Lower leg skin (tissue), 4 donors: Measurements from ENCODE around the gene IDH3G. TPM values are rescaled to one million over a fixed set of nuclear protein-coding genes. Genes with fewer than 3 reads are reported as not detected.

ENCODE experiments used
- DNase-seq, 2 donors: peaks; one replicate each; pipeline ENCODE4 v3.0.0-alpha.2; 2019; ENCODE audit warnings: low spot score in 2 of 2
- H3K4me3 ChIP-seq: fragments of 200-600 bp; sonication (generic); 2 replicates; pipeline ENCODE4 v1.5.1; 2017; ENCODE audit warnings: mild to moderate bottlenecking, low read depth; ENCODE audit not compliant: poor library complexity, severe bottlenecking
- POLR2A ChIP-seq, 2 donors: fragments of 450-650 bp; IDR thresholded peaks; one replicate each; pipeline ENCODE4 v1.6.1; 2016 to 2017; ENCODE audit warnings: antibody characterized with exemption in 2 of 2, mild to moderate bottlenecking in 1 of 2, moderate library complexity in 1 of 2
- WGBS, 2 donors: methylation state at CpG; one replicate each; pipeline ENCODE4 v1.1.5; 2018; 5-methylcytosine and 5-hydroxymethylcytosine counted together
- intact Hi-C: fragments of 100-400 bp; cut with DNase I; formaldehyde crosslinking; loops from one replicate; pipeline ENCODE4 v1.15.0; 2023; ENCODE audit warnings: low total_unique reads
- total RNA-seq, 4 donors: library from RNA; depleted of rRNA; stranded (reverse); fragments of >200 nt; gene quantifications; one replicate each; pipeline ENCODE4 v1.1.0, GENCODE V29; 2016
- TF ChIP-seq, protein P1 (sequence below), 3 donors: fragments of 450-650 bp; IDR thresholded peaks; one replicate each; pipeline ENCODE4 v1.5.1; 2016; ENCODE audit warnings: antibody characterized with exemption in 3 of 3, mild to moderate bottlenecking in 3 of 3, moderate library complexity in 2 of 3

IDH3G gene
- total RNA-seq, 4 donors from 2014 or later: 66.2 to 94.8 (median 76.1) TPM

DNA sequence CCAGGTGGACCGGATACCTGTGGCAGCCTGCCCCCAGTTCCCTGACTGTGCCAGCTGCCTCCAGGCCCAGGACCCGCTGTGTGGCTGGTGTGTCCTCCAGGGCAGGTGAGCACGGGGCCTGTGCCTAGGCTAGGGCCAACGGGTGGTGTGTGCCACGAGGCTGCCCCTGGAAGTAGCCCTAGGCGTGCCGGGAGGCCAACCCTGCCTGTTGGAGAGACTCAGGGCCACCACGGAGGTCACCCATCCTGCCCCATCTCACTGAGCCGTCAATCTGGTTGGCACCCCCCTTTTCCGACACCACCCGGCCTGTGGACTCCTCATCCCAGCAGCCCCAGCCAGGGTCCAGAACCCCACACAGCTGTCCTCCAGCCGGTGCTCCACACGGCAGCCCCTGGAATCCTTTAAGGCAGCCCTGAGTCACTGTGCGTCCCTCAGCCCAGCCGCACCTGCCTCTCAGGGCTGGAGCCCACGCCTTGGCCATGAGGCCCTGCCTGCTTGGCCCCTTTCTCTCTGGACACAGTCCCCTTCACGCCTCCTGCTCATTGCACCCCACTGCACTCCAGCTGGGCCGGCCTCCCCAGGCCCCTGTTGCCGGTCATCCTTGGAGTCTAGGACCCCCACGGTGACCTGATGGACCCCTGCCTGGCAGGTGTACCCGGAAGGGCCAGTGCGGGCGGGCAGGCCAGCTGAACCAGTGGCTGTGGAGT lies 24.9 kb downstream of the IDH3G start:
- WGBS, 2 donors: 88 to 93% methylated on average over 12 to 23 of the region's 23 CpGs
- no peak overlapping the region for H3K4me3 ChIP-seq
- intact Hi-C loops: no loop called here
- no peak for DNase-seq
- TF ChIP-seq, protein P1, sequence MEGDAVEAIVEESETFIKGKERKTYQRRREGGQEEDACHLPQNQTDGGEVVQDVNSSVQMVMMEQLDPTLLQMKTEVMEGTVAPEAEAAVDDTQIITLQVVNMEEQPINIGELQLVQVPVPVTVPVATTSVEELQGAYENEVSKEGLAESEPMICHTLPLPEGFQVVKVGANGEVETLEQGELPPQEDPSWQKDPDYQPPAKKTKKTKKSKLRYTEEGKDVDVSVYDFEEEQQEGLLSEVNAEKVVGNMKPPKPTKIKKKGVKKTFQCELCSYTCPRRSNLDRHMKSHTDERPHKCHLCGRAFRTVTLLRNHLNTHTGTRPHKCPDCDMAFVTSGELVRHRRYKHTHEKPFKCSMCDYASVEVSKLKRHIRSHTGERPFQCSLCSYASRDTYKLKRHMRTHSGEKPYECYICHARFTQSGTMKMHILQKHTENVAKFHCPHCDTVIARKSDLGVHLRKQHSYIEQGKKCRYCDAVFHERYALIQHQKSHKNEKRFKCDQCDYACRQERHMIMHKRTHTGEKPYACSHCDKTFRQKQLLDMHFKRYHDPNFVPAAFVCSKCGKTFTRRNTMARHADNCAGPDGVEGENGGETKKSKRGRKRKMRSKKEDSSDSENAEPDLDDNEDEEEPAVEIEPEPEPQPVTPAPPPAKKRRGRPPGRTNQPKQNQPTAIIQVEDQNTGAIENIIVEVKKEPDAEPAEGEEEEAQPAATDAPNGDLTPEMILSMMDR (IDR thresholded peaks at IDR 0.05): no peak
- no peak for TF ChIP-seq POLR2A (IDR thresholded peaks at IDR 0.05)

GRCh38 chrX:153768311-153769157 lies 25.6 kb downstream of the IDH3G start:
- H3K4me3 ChIP-seq: no peak overlapping the region
- DNase-seq: no peak
- no peak for TF ChIP-seq POLR2A (IDR thresholded peaks at IDR 0.05)
- TF ChIP-seq, protein P1 (IDR thresholded peaks at IDR 0.05): no peak
- 60 to 85% methylated on average over 7 to 17 of the region's 22 CpGs for WGBS, 2 donors
- intact Hi-C loops: no loop called here

DNA sequence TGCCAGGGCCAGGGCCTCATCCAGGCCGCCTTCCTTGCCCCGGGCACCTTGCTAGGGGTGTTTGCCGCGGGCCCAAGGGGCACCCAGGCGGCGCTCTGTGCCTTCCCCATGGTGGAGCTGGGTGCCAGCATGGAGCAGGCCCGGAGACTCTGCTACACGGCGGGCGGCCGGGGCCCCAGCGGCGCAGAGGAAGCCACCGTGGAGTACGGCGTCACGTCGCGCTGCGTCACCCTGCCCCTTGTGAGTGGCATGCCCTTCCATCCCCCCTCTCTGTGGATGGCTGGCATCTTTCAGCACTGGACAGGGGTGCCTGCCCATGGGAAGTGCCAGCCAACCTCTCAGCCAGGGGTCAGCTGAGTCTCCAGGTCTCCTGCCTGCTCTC lies 26.5 kb downstream of the IDH3G start:
- no peak for DNase-seq
- TF ChIP-seq, protein P1 (IDR thresholded peaks at IDR 0.05): no peak
- no peak for TF ChIP-seq POLR2A (IDR thresholded peaks at IDR 0.05)
- WGBS, 2 donors: 95% methylated on average over 19 of the region's 20 CpGs; no CpG with 5 or more reads in 1 of the 2 donors
- intact Hi-C loops: no loop called here
- no peak overlapping the region for H3K4me3 ChIP-seq

- intact Hi-C loops: no loop called here
- 67 to 87% methylated on average over 13 to 55 of the region's 56 CpGs for whole genome bisulfite sequencing, 2 donors
- no peak for DNase-seq
- H3K4me3 ChIP-seq: no peak overlapping the region
- TF ChIP-seq, protein P1 (IDR thresholded peaks at IDR 0.05): no peak
- no peak for TF ChIP-seq POLR2A (IDR thresholded peaks at IDR 0.05)
These were observed 27.1 kb downstream of the IDH3G start for GRCh38 chrX:153766871-153767673.

- intact Hi-C loops: no loop called here
- DNase-seq: no peak
- WGBS, 2 donors: 33 to 61% methylated on average over 12 to 21 of the region's 21 CpGs
- H3K4me3 ChIP-seq: no peak overlapping the region
- no peak for TF ChIP-seq POLR2A (IDR thresholded peaks at IDR 0.05)
- TF ChIP-seq, protein P1 (IDR thresholded peaks at IDR 0.05): no peak
These were observed 27.9 kb downstream of the IDH3G start for GRCh38 chrX:153766098-153766817.
